Mesodermal cell (in vitro differentiated cells): ENCODE data around the gene CHMP4B.

ENCODE experiments used
- H3K27ac ChIP-seq: 2 replicates; pipeline ENCODE4 v1.7.0; 2013; ENCODE audit warnings: mild to moderate bottlenecking, low read depth, low read length, moderate library complexity; ENCODE audit not compliant: severe bottlenecking
- H3K36me3 ChIP-seq: 2 replicates; pipeline ENCODE4 v1.7.1; 2013; ENCODE audit warnings: mild to moderate bottlenecking, low read length, moderate library complexity; ENCODE audit not compliant: control insufficient read depth, insufficient read depth
- H3K4me1 ChIP-seq: one replicate; pipeline ENCODE4 v1.7.1; 2013; ENCODE audit warnings: mild to moderate bottlenecking, low read length; ENCODE audit not compliant: insufficient read depth, control insufficient read depth, poor library complexity, severe bottlenecking
- H3K4me3 ChIP-seq: 2 replicates; pipeline ENCODE4 v1.7.0; 2013; ENCODE audit warnings: low read length, control low read depth, mild to moderate bottlenecking; ENCODE audit not compliant: insufficient read depth, poor library complexity, severe bottlenecking; ENCODE audit errors: extremely low read depth
- H3K9me3 ChIP-seq: 2 replicates; pipeline ENCODE4 v1.7.1; 2013; ENCODE audit warnings: mild to moderate bottlenecking, low read length, moderate library complexity; ENCODE audit not compliant: control insufficient read depth
- WGBS, 2 experiments: methylation state at CpG; one replicate each; pipeline ENCODE4 v1.1.5; 2013; ENCODE audit warnings: missing lambda C conversion rate in 2 of 2; ENCODE audit not compliant: insufficient coverage in 2 of 2; 5-methylcytosine and 5-hydroxymethylcytosine counted together

CHMP4B gene

DNA sequence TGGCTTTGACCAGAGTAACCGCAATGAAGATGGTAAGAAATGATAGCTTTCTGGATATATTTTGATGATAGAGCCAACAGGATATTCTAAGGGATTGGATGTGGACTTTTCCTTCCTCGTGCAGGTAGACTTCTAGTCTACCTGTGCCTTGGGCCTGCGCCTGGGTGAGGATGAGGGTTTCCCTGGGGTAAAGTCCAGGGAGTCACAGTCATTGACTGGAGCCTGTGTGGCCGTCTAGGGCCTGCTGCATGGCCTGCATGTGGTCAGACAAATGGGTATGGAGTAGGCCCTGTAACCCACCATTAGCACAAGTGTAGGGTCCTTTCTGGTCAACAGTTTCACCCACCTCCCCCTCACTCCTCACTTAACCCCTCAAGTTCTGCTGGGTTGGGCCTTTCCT, 12.7 kb upstream of the CHMP4B start:
- Histone ChIP-seq H3K27ac (no peak overlapping the region), H3K9me3 (no peaks in the 10 kb centered on the region), H3K36me3 (no peaks in the 10 kb centered on the region), H3K4me1 (peaks cover 7% of the 10 kb centered on the region), H3K4me3 (no peak overlapping the region)
- 95 to 100% methylated on average over 2 to 4 of the region's 4 CpGs for WGBS, 2 experiments

- Histone ChIP-seq H3K4me1 (no peaks in the 10 kb centered on the region), H3K4me3 (no peak overlapping the region), H3K27ac (peak overlapping the region; percentile 67), H3K36me3 (no peaks in the 10 kb centered on the region), H3K9me3 (no peaks in the 10 kb centered on the region)
- WGBS, 2 experiments = 89 to 100% methylated on average over 1 of the region's 2 CpGs
These were observed 7.2 kb upstream of the CHMP4B start for GRCh38 chr20:33803921-33804337.

- H3K36me3 ChIP-seq = no peaks in the 10 kb centered on the region
- no peaks in the 10 kb centered on the region for H3K4me1 ChIP-seq
- no peak overlapping the region for H3K4me3 ChIP-seq
- H3K27ac ChIP-seq = no peak overlapping the region
- 100% methylated on average over 1 to 3 of the region's 3 CpGs for WGBS, 2 experiments
- no peaks in the 10 kb centered on the region for H3K9me3 ChIP-seq
These were observed 2.8 kb upstream of the CHMP4B start for GRCh38 chr20:33808388-33808787.

GRCh38 chr20:33810259-33810658, 889 bp upstream of the CHMP4B start:
- Histone ChIP-seq H3K27ac (no peak overlapping the region), H3K9me3 (no peaks in the 10 kb centered on the region), H3K36me3 (peaks cover 14% of the 10 kb centered on the region), H3K4me1 (no peaks in the 10 kb centered on the region), H3K4me3 (no peak overlapping the region)
- 53 to 69% methylated on average over 3 to 4 of the region's 5 CpGs for WGBS, 2 experiments

DNA sequence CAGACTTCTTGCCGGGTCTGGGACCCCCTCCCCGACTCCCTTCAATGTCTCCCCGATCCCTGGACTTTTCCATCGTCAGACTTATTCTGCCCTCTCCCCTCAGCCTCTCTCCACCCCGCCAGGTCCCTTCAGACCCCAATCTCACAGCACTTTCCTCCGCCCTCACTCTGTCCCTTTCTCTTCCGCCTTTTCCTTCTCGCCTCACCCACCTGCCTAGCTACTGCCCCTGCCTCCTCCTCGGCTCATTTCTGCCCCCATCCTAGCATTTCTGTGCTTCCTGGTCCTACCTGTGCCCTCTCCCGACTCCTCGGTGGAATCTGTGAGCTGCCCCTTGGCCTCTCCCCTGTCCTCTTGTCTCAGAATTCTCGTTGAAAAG, 616 bp downstream of the CHMP4B start:
- 1% methylated on average over 10 to 12 of the region's 12 CpGs for WGBS, 2 experiments
- peak overlapping the region; percentile 75 for H3K4me3 ChIP-seq
- peak overlapping the region; percentile 75 for H3K27ac ChIP-seq
- H3K9me3 ChIP-seq = no peaks in the 10 kb centered on the region
- no peaks in the 10 kb centered on the region for H3K4me1 ChIP-seq
- peaks cover 22% of the 10 kb centered on the region for H3K36me3 ChIP-seq

DNA sequence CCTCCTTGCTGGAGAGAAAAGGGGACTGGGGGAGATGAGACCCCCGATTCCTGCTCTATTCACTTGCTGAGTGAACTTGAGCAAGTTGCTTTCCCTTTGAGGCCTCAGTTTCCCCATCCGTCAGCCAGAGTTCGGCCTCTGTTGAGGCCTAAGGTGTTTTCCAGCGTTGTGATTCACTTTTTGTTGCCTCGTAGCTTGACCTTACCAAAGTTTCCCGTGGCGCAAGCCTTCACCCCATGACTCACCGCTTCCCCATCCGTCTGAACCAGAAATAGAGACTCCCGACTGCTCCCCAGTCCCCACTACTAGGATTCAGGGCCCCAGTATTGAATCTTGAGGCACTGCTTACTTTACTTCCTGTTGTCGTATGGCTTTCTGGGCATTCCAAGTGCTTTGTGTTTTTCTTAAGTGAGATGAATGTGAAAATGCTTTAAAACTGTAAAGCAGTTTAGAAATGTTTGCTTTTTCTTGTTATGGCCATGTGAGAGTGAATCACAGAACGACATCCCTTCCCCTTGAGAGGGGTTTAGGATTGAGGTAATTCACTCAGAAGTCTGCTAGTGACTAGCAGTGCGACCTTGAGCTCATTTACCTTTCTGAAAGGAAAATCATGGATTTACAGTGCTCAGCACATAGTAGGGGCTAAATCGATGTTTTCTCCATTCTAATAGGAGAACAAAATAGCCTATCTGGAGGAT, 1.2 kb downstream of the CHMP4B start:
- Histone ChIP-seq H3K4me3 (peak overlapping the region; percentile 75), H3K27ac (peak overlapping the region; percentile 75), H3K36me3 (peaks cover 22% of the 10 kb centered on the region), H3K4me1 (no peaks in the 10 kb centered on the region), H3K9me3 (no peaks in the 10 kb centered on the region)
- 6 to 9% methylated on average over 9 to 12 of the region's 14 CpGs for WGBS, 2 experiments

DNA sequence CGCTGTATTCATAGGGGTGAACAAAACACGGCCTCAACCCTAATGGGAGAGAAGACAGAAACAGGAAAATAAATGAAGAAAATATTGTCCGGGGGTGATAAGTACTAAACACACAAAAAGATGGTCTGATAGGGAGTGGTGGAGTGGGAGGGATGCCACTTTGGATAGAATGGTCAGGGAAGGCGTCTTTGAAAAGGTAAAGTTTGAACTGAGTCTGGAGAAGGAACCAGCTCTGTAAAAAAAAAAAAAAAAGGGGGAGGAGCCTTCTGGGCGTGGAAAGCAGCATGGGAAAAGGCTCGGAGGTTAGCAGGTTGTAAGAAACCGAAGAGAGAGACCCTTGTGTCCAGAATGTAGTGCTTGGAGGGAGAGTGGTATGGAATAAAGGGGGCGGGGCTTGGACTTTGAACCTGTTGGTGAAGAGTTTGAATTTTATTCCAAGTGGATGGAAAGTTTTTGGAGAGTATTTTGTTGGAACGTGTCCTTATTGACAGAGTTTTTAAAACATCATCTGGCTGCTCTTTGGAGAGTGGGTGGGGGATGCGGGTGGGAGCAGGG, 1.8 kb downstream of the CHMP4B start:
- H3K36me3 ChIP-seq = peaks cover 22% of the 10 kb centered on the region
- H3K9me3 ChIP-seq = no peaks in the 10 kb centered on the region
- peak overlapping the region; percentile 75 for H3K27ac ChIP-seq
- peak overlapping the region; percentile 75 for H3K4me3 ChIP-seq
- H3K4me1 ChIP-seq = no peaks in the 10 kb centered on the region
- WGBS, 2 experiments = 46 to 51% methylated on average over 10 of the region's 10 CpGs

DNA sequence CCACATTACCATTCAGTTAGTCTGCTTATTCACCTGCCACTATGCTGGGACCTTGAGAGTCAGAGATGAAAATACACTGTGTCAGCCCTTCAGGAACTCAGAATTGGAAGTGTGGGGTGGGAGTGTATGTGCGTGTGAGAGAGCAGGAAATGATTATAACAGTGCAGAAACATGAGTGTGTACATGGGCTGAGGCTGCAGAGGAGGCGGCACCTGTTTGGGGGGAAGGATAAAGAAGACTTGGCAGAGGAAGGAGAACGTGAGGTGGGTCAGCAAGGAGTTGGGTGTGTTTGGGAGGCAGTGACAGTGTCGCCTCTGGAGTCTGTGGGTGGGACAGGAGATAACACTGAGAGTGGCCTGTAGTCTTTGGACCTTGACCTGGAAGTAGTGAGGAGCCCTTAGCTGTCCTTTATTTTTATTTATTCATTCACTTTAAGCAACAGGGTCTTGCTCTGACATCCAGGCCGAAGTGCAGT, 3.1 kb downstream of the CHMP4B start:
- Histone ChIP-seq H3K27ac (no peak overlapping the region), H3K4me1 (no peaks in the 10 kb centered on the region), H3K4me3 (no peak overlapping the region), H3K9me3 (no peaks in the 10 kb centered on the region), H3K36me3 (peaks cover 30% of the 10 kb centered on the region)
- WGBS, 2 experiments = 81 to 100% methylated on average over 3 to 5 of the region's 5 CpGs

GRCh38 chr20:33815671-33816070, 4.5 kb downstream of the CHMP4B start:
- H3K4me3 ChIP-seq = no peak overlapping the region
- peaks cover 34% of the 10 kb centered on the region for H3K36me3 ChIP-seq
- H3K9me3 ChIP-seq = no peaks in the 10 kb centered on the region
- no peaks in the 10 kb centered on the region for H3K4me1 ChIP-seq
- no peak overlapping the region for H3K27ac ChIP-seq
- WGBS, 2 experiments = no CpG with 5 or more reads among the region's 3 CpGs

- Histone ChIP-seq H3K9me3 (no peaks in the 10 kb centered on the region), H3K36me3 (peaks cover 34% of the 10 kb centered on the region), H3K4me3 (no peak overlapping the region), H3K27ac (no peak overlapping the region), H3K4me1 (no peaks in the 10 kb centered on the region)
- no CpG with 5 or more reads among the region's 1 CpG for WGBS, 2 experiments
These were observed 5.0 kb downstream of the CHMP4B start for GRCh38 chr20:33816191-33816590.

DNA sequence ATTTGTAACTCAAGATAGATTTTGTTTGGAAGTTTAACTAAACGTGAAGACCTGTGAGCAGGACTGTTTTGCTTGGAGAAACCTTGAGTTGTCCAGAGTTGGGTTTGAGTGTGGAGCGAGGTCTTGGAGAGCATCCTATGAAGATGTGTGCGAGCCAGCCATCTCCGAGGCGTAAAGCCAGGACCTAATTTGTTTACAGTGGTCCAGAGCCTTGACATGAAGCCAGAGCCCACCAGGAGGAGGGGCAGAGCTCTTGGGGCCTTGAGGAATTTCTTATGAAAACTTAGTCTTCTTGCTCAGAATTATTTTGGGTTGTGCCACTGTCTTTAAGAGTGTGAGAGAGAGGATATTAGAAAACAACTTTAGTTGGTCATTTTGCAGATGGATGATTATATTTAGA, 6.3 kb downstream of the CHMP4B start:
- Histone ChIP-seq H3K27ac (no peak overlapping the region), H3K4me3 (no peak overlapping the region), H3K9me3 (no peaks in the 10 kb centered on the region), H3K4me1 (no peaks in the 10 kb centered on the region), H3K36me3 (peaks cover 36% of the 10 kb centered on the region)
- 92 to 98% methylated on average over 4 to 5 of the region's 5 CpGs for WGBS, 2 experiments
